Pancreas (tissue), 10 donors: ENCODE measurements around the gene CDCP1. TPM values are rescaled to one million over a fixed set of nuclear protein-coding genes. Genes with fewer than 3 reads are reported as not detected.

Source experiments
- ATAC-seq, 4 donors: fragments of 200-7000 bp; cut with Tn5 transposase; one replicate each; pipeline versions ENCODE4 v1.8.0 to v1.9.1; 2020; ENCODE audit warnings: mild to moderate bottlenecking in 4 of 4, moderate library complexity in 4 of 4
- DNase-seq, 6 donors: peaks; one replicate each; pipeline ENCODE4 v3.0.0-alpha.2; 2020
- FAIRE-seq: peaks from 2 replicates; lab custom pipeline; 2012; peaks lifted over from hg19 to GRCh38; lab: Jason Lieb, UNC
- H3K27ac ChIP-seq, 4 donors: fragments of 200-600 bp; sonication (generic); 1 replicate in 3 of 4; 2 replicates in 1 of 4; pipeline versions ENCODE4 v1.5.0 to v1.8.0; 2020
- H3K27me3 ChIP-seq, 4 donors: fragments of 200-600 bp; one replicate each; pipeline ENCODE4 v1.8.0; 2021
- H3K36me3 ChIP-seq, 3 donors: fragments of 200-600 bp; sonication (generic) in 1 of 3; one replicate each; pipeline versions ENCODE4 v1.5.0 to v1.8.0; 2020 to 2021
- H3K4me1 ChIP-seq, 3 donors: fragments of 200-600 bp; one replicate each; pipeline ENCODE4 v1.8.0; 2021
- H3K4me3 ChIP-seq, 4 donors: fragments of 200-600 bp; sonication (generic) in 2 of 4; one replicate each; pipeline versions ENCODE4 v1.5.0 to v1.8.0; 2020 to 2021
- H3K9me3 ChIP-seq, 4 donors: fragments of 200-600 bp; one replicate each; pipeline ENCODE4 v1.8.0; 2021
- WGBS, 2 donors: extraction: QIAGEN DNeasy Blood & Tissue Kit; methylation state at CpG; one replicate each; pipeline ENCODE4 v1.1.7; 2013; 5-methylcytosine and 5-hydroxymethylcytosine counted together
- intact Hi-C, 3 donors: fragments of 100-400 bp; cut with DNase I; formaldehyde crosslinking; loops; one replicate each; pipeline versions ENCODE4 v1.11.1 to v1.14.2; 2022
- polyA plus RNA-seq, 2 donors: library from polyadenylated mRNA; stranded (reverse); fragments of 200-250 nt; gene quantifications; one replicate each; pipeline ENCODE4 v1.2.3, GENCODE V29; 2013
- total RNA-seq, 6 donors: library from RNA; stranded (reverse); fragmentation: NEBNext Ultra II Directional in 4 of 6; extraction: Animal tissue kit (Norgen Biotek cat#: 25700) in 4 of 6; gene quantifications; one replicate each; pipeline versions ENCODE4 v1.2.1 to v1.2.4, GENCODE V29; 2021 to 2023
- TF ChIP-seq, protein P1 (sequence below), 4 donors: fragments of 200-600 bp; sonication (generic) in 3 of 4; IDR thresholded peaks; one replicate each; pipeline versions ENCODE4 v1.5.0 to v1.8.0; 2021; ENCODE audit warnings: antibody characterized with exemption in 4 of 4
- donor health status: healthy with polysubstance abuse.
- donor health status: DM: no; HTN: no; CAD: no; lungs with moderate emphysema.
- donor health status: DM: no; HTN: no; CAD: no.
- donor health status: control.
- donor health status: control.
- donor health status: Bipolar disorder and iron deficiency.
- donor health status: DM: yes; HTN: yes; CAD: no.
- donor health status: DM: no; HTN: no; CAD: no.
- donor health status: DM: no; HTN: no; CAD: no.
- donor health status: DM: yes; HTN: yes; CAD: no.

Gene CDCP1
- total and polyA plus RNA-seq, 8 donors: 3.4 to 22.2 (median 9.2) TPM

DNA sequence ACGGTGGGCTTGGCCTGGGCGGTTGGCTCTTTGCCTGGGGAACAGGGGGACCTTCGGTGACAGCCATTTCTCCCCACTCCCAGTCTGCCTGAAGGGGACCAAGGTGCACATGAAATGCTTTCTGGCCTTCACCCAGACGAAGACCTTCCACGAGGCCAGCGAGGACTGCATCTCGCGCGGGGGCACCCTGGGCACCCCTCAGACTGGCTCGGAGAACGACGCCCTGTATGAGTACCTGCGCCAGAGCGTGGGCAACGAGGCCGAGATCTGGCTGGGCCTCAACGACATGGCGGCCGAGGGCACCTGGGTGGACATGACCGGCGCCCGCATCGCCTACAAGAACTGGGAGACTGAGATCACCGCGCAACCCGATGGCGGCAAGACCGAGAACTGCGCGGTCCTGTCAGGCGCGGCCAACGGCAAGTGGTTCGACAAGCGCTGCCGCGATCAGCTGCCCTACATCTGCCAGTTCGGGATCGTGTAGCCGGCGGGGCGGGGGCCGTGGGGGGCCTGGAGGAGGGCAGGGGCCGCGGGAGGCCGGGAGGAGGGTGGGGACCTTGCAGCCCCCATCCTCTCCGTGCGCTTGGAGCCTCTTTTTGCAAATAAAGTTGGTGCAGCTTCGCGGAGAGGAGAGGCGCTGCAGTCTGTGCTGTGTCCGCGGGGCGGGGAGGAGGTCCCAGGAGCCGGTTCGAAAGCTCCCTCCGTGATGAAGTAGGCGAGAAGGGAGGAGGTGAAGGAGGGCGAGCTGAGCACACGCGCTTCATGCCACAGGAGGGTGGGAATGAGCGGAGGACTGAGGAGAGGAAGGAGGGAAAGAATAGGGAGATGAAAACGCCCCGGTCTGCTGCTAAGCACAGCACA, 110.5 kb downstream of the CDCP1 start:
- 25 to 28% methylated on average over 64 of the region's 64 CpGs for WGBS, 2 donors
- Histone ChIP-seq H3K9me3 (no peaks in the 10 kb centered on the region), H3K27ac (no peak overlapping the region), H3K4me1 (peaks cover 0 to 3% (median 0%) of the 10 kb centered on the region in 3 donors), H3K27me3 (no peaks in the 10 kb centered on the region), H3K36me3 (no peaks in the 10 kb centered on the region), H3K4me3 (peak overlapping the region in 1 of 4 donors; percentile 33)
- TF ChIP-seq, protein P1, sequence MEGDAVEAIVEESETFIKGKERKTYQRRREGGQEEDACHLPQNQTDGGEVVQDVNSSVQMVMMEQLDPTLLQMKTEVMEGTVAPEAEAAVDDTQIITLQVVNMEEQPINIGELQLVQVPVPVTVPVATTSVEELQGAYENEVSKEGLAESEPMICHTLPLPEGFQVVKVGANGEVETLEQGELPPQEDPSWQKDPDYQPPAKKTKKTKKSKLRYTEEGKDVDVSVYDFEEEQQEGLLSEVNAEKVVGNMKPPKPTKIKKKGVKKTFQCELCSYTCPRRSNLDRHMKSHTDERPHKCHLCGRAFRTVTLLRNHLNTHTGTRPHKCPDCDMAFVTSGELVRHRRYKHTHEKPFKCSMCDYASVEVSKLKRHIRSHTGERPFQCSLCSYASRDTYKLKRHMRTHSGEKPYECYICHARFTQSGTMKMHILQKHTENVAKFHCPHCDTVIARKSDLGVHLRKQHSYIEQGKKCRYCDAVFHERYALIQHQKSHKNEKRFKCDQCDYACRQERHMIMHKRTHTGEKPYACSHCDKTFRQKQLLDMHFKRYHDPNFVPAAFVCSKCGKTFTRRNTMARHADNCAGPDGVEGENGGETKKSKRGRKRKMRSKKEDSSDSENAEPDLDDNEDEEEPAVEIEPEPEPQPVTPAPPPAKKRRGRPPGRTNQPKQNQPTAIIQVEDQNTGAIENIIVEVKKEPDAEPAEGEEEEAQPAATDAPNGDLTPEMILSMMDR (IDR thresholded peaks at IDR 0.05): no peak
- DNase-seq: peak in 3 of 6 donors; percentile 28 to 67 (median 62)
- ATAC-seq: peak in 3 of 4 donors; percentile 5 to 11 (median 10)
- intact Hi-C loops: loop anchor here in 2 of 3 donors (5.0 to 10.0 kb wide), 3 partner anchors 177 to 462 kb away; no protein-coding TSS in a partner anchor
- FAIRE-seq: no peak

DNA sequence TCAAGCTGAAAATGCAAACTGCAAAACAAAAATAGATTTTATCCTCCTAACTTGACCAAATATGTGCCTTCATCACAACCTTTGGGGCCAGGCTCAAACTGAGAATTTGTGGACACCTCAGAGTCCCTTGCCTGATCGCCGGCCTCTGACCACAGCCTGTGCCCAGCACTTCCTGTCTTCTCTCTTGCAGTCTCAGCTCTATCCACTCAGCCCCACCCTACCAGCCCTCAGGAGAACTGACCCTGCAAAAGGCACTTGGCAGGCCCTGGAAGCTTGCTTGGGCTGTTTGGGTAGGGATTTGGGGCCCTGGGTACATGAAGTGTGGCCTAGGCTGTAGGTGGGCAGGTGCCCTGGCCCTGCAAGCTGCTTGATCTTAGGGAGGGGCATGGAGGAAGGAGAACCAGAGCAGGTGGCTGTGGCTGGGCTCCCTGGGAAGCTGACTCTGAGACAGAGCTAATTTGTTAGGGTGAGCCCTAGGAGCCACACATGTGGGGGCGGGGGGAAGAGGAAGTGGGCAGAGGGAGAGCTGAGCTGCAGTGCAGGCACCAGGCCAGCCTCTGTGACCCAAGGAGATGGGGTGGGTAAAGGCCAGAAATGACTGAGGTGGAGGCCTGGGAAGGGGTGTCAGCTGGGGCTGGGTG, 111.4 kb downstream of the CDCP1 start:
- H3K27ac ChIP-seq: peak overlapping the region in 1 of 4 donors; percentile 36
- no peak for FAIRE-seq

DNA sequence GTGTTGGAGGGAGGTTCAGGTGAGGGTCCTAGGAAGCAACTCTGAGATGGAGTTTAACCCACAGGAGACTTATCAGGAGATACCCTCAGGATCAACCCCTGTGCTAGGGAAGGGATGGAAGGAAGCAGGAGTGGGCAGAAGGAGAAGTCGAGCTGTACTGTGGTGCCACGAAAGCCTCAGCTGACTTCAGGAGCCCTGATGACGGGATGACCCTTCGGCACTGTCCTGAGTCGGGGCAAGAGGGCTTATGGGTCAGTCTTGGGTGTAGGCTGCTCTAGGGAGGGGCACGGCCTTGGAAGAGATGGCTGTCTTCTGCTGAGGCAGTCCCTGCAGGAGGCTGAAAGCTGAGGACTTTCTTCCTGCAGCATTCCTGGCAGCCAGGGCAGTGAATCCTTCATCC, 112.4 kb downstream of the CDCP1 start:
- TF ChIP-seq, protein P1 (IDR thresholded peaks at IDR 0.05): no peak
- no peak overlapping the region for H3K27ac ChIP-seq
- no peak for FAIRE-seq
- H3K4me3 ChIP-seq: no peak overlapping the region
- no peak for DNase-seq
- peak in 1 of 4 donors; percentile 9 for ATAC-seq
- intact Hi-C loops: loop anchor here in 1 of 3 donors (5.0 to 10.0 kb wide), 2 partner anchors 184 to 461 kb away; no protein-coding TSS in a partner anchor
- no peaks in the 10 kb centered on the region for H3K9me3 ChIP-seq
- WGBS, 2 donors: 65 to 69% methylated on average over 6 of the region's 6 CpGs
- H3K27me3 ChIP-seq: no peaks in the 10 kb centered on the region
- no peaks in the 10 kb centered on the region for H3K36me3 ChIP-seq
- H3K4me1 ChIP-seq: peaks cover 0 to 3% (median 0%) of the 10 kb centered on the region in 3 donors

More for the DNA sequence above, 111.4 kb downstream of the CDCP1 start:
- peak in 2 of 6 donors; percentile 17 to 63 for DNase-seq
- intact Hi-C loops: loop anchor here in 2 of 3 donors (5.0 to 10.0 kb wide), 4 partner anchors 178 to 463 kb away; no protein-coding TSS in a partner anchor
- Histone ChIP-seq H3K4me3 (no peak overlapping the region), H3K4me1 (peaks cover 0 to 3% (median 0%) of the 10 kb centered on the region in 3 donors), H3K27me3 (no peaks in the 10 kb centered on the region), H3K9me3 (no peaks in the 10 kb centered on the region), H3K36me3 (no peaks in the 10 kb centered on the region)
- TF ChIP-seq, protein P1 (IDR thresholded peaks at IDR 0.05): no peak
- WGBS, 2 donors: 83 to 89% methylated on average over 3 of the region's 3 CpGs
- ATAC-seq: peak in 3 of 4 donors; percentile 7 to 57 (median 51)

Other genes starting within 250 kb of the CDCP1 start
- gene ZDHHC3, start 170.2 kb downstream of the CDCP1 start, total RNA-seq: 10 to 100 TPM; 16.1 to 28.3 (median 20.8) TPM
- gene ZDHHC3, start 170.2 kb downstream of the CDCP1 start, polyA plus RNA-seq: 10 to 100 TPM; 11.4 to 15.9 TPM
- gene EXOSC7, start 170.1 kb downstream of the CDCP1 start, total RNA-seq: 10 to 100 TPM in 5 of 6 donors, 1 to 10 TPM in 1; 9.2 to 18.0 (median 13.0) TPM
- gene EXOSC7, start 170.1 kb downstream of the CDCP1 start, polyA plus RNA-seq: 10 to 100 TPM; 18.8 to 21.8 TPM
- gene CLEC3B, start 120.1 kb downstream of the CDCP1 start, total RNA-seq: 10 to 100 TPM in 1 of 6 donors, 1 to 10 TPM in 5; 1.3 to 10.6 (median 5.5) TPM
- 10 to 100 TPM; 12.8 to 31.9 TPM for gene CLEC3B, start 120.1 kb downstream of the CDCP1 start, polyA plus RNA-seq
- gene TMEM158, start 79.9 kb upstream of the CDCP1 start, total RNA-seq: 1 to 10 TPM; 1.3 to 5.4 (median 2.1) TPM
- 1 to 10 TPM; 2.3 to 4.8 TPM for gene TMEM158, start 79.9 kb upstream of the CDCP1 start, polyA plus RNA-seq
- gene LARS2, start 242.2 kb upstream of the CDCP1 start, total RNA-seq: 10 to 100 TPM in 1 of 6 donors, 1 to 10 TPM in 5; 3.7 to 11.2 (median 6.6) TPM
- 1 to 10 TPM; 2.3 to 4.5 TPM for gene LARS2, start 242.2 kb upstream of the CDCP1 start, polyA plus RNA-seq